ENCODE measurements around the gene PHGDH.
"Not testable (repeated sequence)": the region's sequence is repeated elsewhere in the genome, so short reads cannot be mapped to it uniquely, and the experiment has no call there.

PHGDH gene

GRCh38 chr1:119697598-119697997, 14.1 kb upstream of the PHGDH start:
- DNase-seq (ENCODE audit: low read depth in 3 of 3) = no peak

GRCh38 chr1:119700326-119700725, 11.4 kb upstream of the PHGDH start:
- DNase-seq (ENCODE audit: low read depth in 3 of 3) = no peak

GRCh38 chr1:119701659-119702058, 10.1 kb upstream of the PHGDH start:
- no peak for DNase-seq (ENCODE audit: low read depth in 3 of 3)

GRCh38 chr1:119702384-119702783, 9.3 kb upstream of the PHGDH start:
- DNase-seq (ENCODE audit: low read depth in 3 of 3) = no peak

GRCh38 chr1:119703666-119704450, 7.9 kb upstream of the PHGDH start:
- DNase-seq (ENCODE audit: low read depth in 3 of 3) = no peak

- not testable (repeated sequence) for DNase-seq (ENCODE audit: low read depth in 3 of 3)
Observed at GRCh38 chr1:119706599-119706998, 5.1 kb upstream of the PHGDH start.

GRCh38 chr1:119711356-119711803, 354 bp upstream of the PHGDH start:
- not testable (repeated sequence) for DNase-seq (ENCODE audit: low read depth in 3 of 3)

GRCh38 chr1:119712342-119713038, 756 bp downstream of the PHGDH start:
- peak; percentile 5 to 66 (median 16) for DNase-seq (ENCODE audit: low read depth in 3 of 3)

- no peak for DNase-seq (ENCODE audit: low read depth in 3 of 3)
Observed at GRCh38 chr1:119713039-119713748, 1.5 kb downstream of the PHGDH start.

- DNase-seq (ENCODE audit: low read depth in 3 of 3) = no peak
Observed at GRCh38 chr1:119713749-119714456, 2.2 kb downstream of the PHGDH start.

- DNase-seq (ENCODE audit: low read depth in 3 of 3) = no peak
Observed at GRCh38 chr1:119714583-119714982, 2.8 kb downstream of the PHGDH start.

GRCh38 chr1:119715542-119715941, 3.8 kb downstream of the PHGDH start:
- no peak for DNase-seq (ENCODE audit: low read depth in 3 of 3)

GRCh38 chr1:119718409-119718808, 6.7 kb downstream of the PHGDH start:
- DNase-seq (ENCODE audit: low read depth in 3 of 3) = no peak

GRCh38 chr1:119718972-119719371, 7.2 kb downstream of the PHGDH start:
- no peak for DNase-seq (ENCODE audit: low read depth in 3 of 3)

- DNase-seq (ENCODE audit: low read depth in 3 of 3) = no peak
Observed at GRCh38 chr1:119720866-119721440, 9.2 kb downstream of the PHGDH start.

- DNase-seq (ENCODE audit: low read depth in 3 of 3) = no peak
Observed at GRCh38 chr1:119721896-119722295, 10.2 kb downstream of the PHGDH start.

- no peak for DNase-seq (ENCODE audit: low read depth in 3 of 3)
Observed at GRCh38 chr1:119724611-119725218, 13.0 kb downstream of the PHGDH start.

GRCh38 chr1:119725626-119726025, 13.9 kb downstream of the PHGDH start:
- DNase-seq (ENCODE audit: low read depth in 3 of 3) = no peak

- no peak for DNase-seq (ENCODE audit: low read depth in 3 of 3)
Observed at GRCh38 chr1:119727991-119728390, 16.3 kb downstream of the PHGDH start.

GRCh38 chr1:119729044-119729443, 17.3 kb downstream of the PHGDH start:
- no peak for DNase-seq (ENCODE audit: low read depth in 3 of 3)

- DNase-seq (ENCODE audit: low read depth in 3 of 3) = no peak
Observed at GRCh38 chr1:119731060-119731459, 19.3 kb downstream of the PHGDH start.
